Mesothelial cell of epicardium (in vitro differentiated cells): ENCODE data around the gene TNIP3. TPM values are rescaled to one million over a fixed set of nuclear protein-coding genes. Genes with fewer than 3 reads are reported as not detected.

Source experiments
- DNase-seq, 2 experiments: peaks; one replicate each; pipeline ENCODE4 v3.0.0; 2021; ENCODE audit warnings: low spot score in 2 of 2; ENCODE audit not compliant: unreplicated experiment in 2 of 2
- H3K27ac Mint-ChIP-seq: 2 replicates; pipeline ENCODE4 v1.8.0; 2021; ENCODE audit warnings: mixed read lengths
- H3K27me3 Mint-ChIP-seq: 2 replicates; pipeline ENCODE4 v1.8.0; 2021; ENCODE audit warnings: low read depth, mixed read lengths
- H3K36me3 Mint-ChIP-seq: 2 replicates; pipeline ENCODE4 v1.8.0; 2021; ENCODE audit warnings: mixed read lengths
- H3K4me1 Mint-ChIP-seq: 2 replicates; pipeline ENCODE4 v1.8.0; 2021; ENCODE audit warnings: mixed read lengths
- H3K4me3 Mint-ChIP-seq: 2 replicates; pipeline ENCODE4 v1.8.0; 2021; ENCODE audit warnings: mild to moderate bottlenecking, moderate library complexity, mixed read lengths
- H3K9me3 Mint-ChIP-seq: 2 replicates; pipeline ENCODE4 v1.8.0; 2021; ENCODE audit warnings: mixed read lengths
- CTCF ChIP-seq: fragments of 200-600 bp; sonication (generic); IDR thresholded peaks from one replicate; pipeline ENCODE4 v1.5.0; 2021; ENCODE audit warnings: antibody characterized with exemption; ENCODE audit not compliant: unreplicated experiment
- total RNA-seq: library from RNA; stranded (reverse); gene quantifications from 3 replicates; pipeline ENCODE4 v1.2.1, GENCODE V29; 2021

The TNIP3 gene
- total RNA-seq, 1 donor from 2014 or later, result 0.27 TPM

- Mint-ChIP-seq H3K27ac (no peak overlapping the region), H3K9me3 (no peaks in the 10 kb centered on the region), H3K36me3 (no peaks in the 10 kb centered on the region), H3K4me3 (no peak overlapping the region), H3K27me3 (no peaks in the 10 kb centered on the region), H3K4me1 (peaks cover 13% of the 10 kb centered on the region)
- DNase-seq, result no peak
- TF ChIP-seq CTCF, result no peak
Observed at GRCh38 chr4:121200795-121201472, 36.8 kb upstream of the TNIP3 start.

GRCh38 chr4:121199742-121200561 is 35.8 kb upstream of the TNIP3 start:
- TF ChIP-seq CTCF, result no peak
- Mint-ChIP-seq H3K4me1 (peaks cover 13% of the 10 kb centered on the region), H3K27ac (no peak overlapping the region), H3K9me3 (no peaks in the 10 kb centered on the region), H3K27me3 (no peaks in the 10 kb centered on the region), H3K36me3 (no peaks in the 10 kb centered on the region), H3K4me3 (no peak overlapping the region)
- DNase-seq, result no peak

- no peak for DNase-seq
- H3K27ac Mint-ChIP-seq, result no peak overlapping the region
- TF ChIP-seq CTCF, result no peak
- H3K36me3 Mint-ChIP-seq, result no peaks in the 10 kb centered on the region
- H3K4me3 Mint-ChIP-seq, result no peak overlapping the region
- H3K4me1 Mint-ChIP-seq, result peaks cover 13% of the 10 kb centered on the region
- no peaks in the 10 kb centered on the region for H3K9me3 Mint-ChIP-seq
- H3K27me3 Mint-ChIP-seq, result no peaks in the 10 kb centered on the region
Observed at GRCh38 chr4:121198251-121198650, 34.1 kb upstream of the TNIP3 start.

GRCh38 chr4:121195649-121196048 is 31.5 kb upstream of the TNIP3 start:
- DNase-seq, result no peak
- no peak for TF ChIP-seq CTCF
- Mint-ChIP-seq H3K27ac (no peak overlapping the region), H3K27me3 (peaks cover 10% of the 10 kb centered on the region), H3K4me1 (peaks cover 13% of the 10 kb centered on the region), H3K4me3 (no peak overlapping the region), H3K36me3 (no peaks in the 10 kb centered on the region), H3K9me3 (no peaks in the 10 kb centered on the region)

- Mint-ChIP-seq H3K4me1 (peaks cover 6% of the 10 kb centered on the region), H3K9me3 (no peaks in the 10 kb centered on the region), H3K27me3 (peaks cover 22% of the 10 kb centered on the region), H3K27ac (no peak overlapping the region), H3K36me3 (no peaks in the 10 kb centered on the region), H3K4me3 (no peak overlapping the region)
- no peak for DNase-seq
- TF ChIP-seq CTCF, result peak; percentile 65
Observed at GRCh38 chr4:121192480-121192879, 28.4 kb upstream of the TNIP3 start.
